HT1080 (cell line): ENCODE results near the gene NR1I3. TPM values are rescaled to one million over a fixed set of nuclear protein-coding genes. Genes with fewer than 3 reads are reported as not detected.
"Not testable (repeated sequence)": the region's sequence is repeated elsewhere in the genome, so short reads cannot be mapped to it uniquely, and the experiment has no call there.

Experiments used
- DNase-seq: peaks from one replicate; pipeline ENCODE4 v3.0.0-alpha.2; 2015; ENCODE audit warnings: low read depth
- total RNA-seq: library from RNA; depleted of rRNA; stranded (reverse); fragments of >200 nt; shearing (Covaris generic); gene quantifications from 2 replicates; pipeline ENCODE4 v1.2.3, GENCODE V29; 2014

Gene NR1I3
- total RNA-seq, 1 experiment from 2014 or later, result not detected

DNA sequence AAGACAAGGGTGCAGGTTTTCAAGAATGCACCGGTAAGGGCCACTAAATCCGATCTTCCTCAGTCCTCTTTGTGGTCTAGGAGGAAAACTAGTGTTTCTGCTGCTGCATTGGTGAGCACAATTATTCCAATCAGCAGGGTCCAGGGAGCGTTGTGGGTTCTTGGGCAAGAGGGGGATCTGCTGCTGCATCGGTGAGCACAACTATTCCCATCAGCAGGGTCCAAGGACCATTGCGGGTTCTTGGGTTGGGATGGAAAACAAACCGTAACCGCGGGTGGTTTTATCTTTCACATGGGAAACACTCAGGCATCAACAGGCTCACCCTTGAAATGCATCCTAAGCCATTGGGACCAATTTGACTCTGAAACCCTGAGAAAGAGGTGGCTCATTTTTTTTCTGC lies 13.6 kb upstream of the NR1I3 start:
- DNase-seq, result no peak

DNA sequence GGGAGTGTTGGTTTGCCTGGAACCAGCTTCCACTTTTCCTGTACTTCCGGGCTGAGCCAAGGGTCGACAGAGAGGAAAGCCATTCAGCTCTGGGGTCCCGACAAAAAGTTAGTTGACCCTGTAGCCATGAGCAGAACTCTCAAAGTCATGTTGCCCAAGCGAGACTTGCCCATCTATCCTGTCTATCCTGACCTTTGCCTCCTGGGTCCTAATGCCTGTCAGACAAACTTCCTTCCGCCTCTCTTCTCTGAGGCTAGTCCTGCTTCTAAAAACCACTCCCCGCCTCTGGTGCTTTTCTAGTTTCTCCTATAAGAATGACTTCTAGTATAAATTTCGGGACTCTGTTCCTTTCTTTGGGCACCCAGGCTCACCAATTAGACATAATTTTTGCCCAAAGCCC lies 12.8 kb upstream of the NR1I3 start:
- no peak for DNase-seq

DNA sequence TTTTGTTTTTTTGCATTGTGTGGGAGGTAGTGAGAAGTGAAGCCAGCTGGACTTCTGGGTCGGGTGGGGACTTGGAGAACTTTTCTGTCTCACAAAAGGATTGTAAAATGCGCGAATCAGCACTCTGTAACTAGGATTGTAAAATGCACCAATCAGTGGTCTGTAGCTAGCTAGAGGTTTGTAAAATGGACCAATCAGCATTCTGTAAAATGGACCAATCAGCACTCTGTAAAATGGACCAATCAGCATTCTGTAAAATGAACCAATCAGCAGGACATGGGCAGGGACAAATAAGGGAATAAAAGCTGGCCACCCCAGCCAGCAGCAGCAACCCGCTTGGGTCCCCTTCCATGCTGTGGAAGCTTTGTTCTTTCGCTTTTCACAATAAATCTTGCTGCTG lies 12.1 kb upstream of the NR1I3 start:
- not testable (repeated sequence) for DNase-seq

DNA sequence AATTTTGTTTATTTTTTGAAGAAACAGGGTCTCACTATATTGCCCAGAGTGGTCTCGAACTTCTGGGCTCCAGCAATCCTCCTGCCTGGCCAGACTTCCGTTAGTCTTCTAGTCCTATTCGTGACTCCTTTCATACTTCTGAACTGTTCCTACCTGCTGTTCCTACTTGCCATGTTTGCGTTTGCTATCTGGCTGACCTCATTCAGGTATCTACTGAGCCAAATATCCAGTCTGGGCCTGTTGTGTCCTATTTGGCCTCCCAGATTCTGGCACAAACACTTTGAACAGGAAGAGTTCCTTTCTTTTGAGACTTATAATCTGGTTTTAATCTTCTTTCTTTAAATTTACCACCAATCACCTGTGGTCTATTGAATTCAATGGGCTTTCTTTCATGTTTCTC lies 6.9 kb upstream of the NR1I3 start:
- no peak for DNase-seq

DNA sequence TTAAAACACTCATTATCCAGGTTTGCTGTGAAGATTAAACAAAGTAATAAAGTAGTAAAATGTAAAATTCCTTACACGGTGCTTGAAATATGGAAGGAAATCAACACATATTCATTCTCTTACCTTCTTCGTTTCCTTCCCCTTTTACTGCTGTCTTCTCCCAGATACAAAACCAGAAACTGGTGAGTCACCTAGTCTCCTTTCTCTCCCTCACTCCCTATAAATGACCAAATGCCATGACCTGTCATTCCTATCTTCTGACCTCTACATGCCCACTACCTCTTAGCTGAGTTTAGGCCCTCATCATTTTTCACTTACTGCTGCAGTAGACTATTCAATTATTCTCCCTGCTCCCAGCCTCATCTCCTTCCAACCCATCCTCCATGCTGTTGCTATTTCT lies 4.3 kb upstream of the NR1I3 start:
- peak; percentile 34 for DNase-seq

DNA sequence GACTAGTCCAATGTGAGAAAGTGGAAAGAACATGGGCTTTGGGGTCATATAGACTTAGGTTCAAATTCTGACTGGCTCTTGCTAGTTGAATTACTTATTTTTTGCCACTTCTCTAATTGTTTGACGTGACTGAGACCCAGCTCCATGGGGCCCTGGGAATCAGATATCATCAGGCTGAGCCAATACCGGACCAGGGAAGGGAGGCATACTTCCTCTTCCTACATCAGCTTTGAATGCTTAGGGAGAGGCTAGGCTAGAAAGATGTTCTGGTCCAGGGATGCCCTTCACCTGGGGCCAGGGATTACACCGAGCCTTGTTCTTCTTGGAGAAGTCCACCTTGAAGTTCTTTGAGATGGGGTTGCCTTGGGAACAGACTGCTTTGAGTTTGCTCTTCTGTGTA lies 3.7 kb upstream of the NR1I3 start:
- DNase-seq, result no peak

DNA sequence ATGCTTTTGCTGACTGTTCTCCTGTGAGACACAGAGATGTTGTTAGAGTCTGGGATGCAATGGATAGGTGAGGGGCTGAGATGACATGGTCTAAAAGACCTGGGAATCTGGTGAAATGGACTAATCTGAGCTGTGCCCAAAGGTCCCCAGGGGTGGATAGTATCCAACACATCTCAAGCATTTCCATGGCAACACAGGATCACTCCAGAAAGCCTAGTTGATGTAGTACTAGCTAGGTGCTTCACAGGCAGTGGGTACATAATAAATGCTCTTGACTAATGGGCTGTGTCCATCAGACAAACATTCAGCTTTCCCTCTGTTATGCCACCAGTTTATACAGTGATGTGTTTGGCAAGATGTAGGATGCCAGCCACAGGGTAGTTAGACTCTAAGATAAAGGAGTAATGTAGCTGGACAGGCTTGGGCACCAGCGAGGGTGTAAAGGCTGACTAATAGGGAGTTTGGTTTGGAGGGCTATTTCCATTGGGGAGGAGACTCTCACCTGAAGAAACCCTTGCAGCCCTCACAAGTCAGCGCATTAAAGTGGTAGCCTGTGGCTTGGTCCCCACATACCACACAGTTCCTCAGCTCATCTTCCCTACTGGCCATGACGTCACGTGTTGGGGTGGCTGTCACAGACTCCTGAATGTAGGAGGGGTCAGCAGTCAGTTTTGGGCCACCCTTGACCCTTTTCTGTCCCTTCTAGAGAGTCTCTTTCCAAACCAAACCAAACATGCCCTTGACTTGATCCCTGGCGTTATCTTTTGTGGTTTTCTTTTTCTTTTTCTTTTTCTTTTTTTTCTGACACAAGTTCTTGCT lies 1.8 kb downstream of the NR1I3 start:
- DNase-seq, result no peak

DNA sequence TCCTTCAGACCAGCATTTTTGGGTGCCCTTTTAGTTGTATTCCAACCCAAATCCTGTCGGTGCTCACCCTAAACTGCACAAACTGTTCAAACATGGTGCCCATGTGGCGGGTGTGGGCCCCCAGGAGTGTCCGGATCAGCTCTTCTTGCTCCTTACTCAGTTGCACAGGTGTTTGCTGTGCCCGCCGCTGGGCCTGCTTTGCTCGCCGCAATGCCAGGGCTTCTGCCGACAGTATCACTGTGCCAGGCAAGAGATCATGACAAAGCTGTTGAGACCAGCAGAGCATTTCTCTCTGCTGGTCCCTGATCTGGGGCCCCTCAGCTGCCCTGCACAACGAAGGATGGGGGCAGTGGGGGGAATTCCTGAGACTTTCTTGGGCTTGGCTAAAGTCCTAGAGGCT lies 4.9 kb downstream of the NR1I3 start:
- DNase-seq, result no peak

DNA sequence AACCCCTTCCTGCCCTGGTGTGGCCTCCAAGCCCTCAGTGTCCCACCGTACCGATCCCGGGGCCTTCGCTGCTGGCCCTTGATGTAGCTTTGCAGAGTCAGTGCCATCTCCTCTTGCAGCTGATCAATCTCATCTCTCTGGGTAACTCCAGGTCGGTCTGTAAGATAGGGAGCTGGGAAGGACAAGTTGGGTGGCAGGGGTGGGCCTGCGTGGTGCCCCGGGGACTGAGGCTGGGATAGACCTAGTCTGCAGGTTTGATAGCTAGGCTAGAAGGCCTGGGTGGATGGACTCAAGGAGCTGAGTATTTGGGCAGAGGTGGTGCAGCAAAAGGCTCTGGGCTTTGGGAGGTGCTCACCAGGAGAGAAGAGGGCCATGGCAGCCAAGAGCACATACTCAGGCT lies 7.2 kb downstream of the NR1I3 start:
- no peak for DNase-seq

DNA sequence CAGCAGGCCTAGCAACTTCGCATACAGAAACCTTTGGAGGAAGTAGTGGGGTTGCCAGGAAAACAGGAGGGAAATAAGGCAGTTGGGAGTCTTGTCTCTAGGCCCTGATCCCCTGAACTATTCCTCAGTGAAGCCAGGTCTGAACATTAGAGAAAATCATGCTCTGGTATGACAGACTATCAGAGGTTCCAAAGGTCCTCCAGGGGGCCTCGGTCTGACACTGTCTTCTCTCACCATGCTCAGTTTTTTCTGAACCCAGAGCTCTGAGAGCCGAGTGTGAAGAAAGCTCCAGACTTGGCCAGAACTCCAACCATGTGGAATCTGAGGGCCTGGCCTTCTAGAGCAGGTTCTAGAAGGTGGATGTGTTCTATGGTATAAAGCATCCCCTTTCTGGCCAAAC lies 8.1 kb downstream of the NR1I3 start:
- DNase-seq, result no peak

DNA sequence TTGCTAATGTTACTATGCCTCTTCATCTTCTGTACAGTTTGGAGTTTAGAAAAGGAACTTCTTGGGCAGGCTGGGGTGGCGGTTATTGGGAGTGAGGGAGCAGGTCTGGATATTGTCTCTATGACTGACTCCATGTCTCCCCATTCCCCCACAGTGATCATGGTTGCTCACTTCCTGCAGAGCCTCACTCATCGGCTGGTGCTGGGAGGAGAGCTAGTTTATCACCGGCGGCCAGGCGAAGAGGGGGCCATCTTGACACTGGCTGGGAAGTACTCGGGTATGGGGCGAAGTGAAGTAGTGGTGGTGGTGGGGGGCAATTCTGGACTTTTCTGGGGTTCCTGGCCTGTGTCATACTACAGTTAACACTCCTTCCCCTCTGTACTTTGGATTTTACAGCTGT lies 10.0 kb downstream of the NR1I3 start:
- no peak for DNase-seq

DNA sequence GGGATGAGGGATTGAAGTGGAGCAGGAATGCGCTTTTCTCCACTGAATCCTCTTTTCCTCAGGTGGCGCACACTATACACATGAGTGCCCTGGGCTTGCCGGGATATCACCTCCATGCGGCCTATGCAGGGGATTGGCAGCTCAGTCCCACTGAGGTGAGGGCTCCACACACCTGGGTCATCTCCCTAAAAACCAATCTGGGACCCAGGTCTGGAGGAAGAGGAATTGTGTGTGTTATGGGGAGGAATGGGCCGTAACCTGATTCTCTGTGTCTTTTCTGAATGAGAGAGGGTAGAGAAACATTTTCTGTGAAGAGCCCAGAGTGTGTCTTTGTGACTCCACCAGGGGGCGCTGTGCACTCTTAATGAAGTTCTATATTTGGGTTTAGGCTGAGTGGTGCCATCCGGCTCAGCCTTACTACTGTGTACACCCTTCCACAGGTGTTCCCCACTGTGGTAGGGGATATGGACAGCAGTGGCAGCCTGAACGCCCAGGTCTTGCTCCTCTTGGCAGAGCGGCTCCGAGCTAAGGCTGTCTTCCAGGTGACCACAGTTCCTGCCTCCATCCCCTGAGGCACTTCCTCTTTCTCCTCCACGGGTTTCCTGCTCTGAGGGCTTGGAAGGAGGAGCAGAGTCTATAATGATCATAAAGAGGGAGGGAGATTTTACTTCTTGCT lies 10.7 kb downstream of the NR1I3 start:
- DNase-seq, result peak; percentile 66

DNA sequence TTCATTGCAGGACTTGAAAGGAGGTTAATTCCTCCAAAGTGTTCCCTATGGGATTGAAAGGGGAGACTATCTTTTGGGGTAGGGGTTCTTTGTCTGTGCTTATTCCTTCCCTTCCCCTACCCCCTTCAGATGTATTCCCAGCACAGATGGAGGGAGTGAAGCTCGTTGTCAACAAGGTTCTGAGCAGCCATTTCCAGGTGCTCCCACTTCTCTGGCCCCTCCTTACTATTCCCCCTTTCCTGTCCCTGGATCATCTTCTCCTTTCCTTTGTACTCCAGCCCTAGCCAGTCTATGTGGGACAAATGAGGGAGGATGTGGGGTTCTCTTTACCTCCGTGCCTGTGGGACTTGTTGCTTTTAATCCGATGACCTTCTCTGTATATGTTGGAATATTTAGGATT lies 11.2 kb downstream of the NR1I3 start:
- DNase-seq, result no peak

DNA sequence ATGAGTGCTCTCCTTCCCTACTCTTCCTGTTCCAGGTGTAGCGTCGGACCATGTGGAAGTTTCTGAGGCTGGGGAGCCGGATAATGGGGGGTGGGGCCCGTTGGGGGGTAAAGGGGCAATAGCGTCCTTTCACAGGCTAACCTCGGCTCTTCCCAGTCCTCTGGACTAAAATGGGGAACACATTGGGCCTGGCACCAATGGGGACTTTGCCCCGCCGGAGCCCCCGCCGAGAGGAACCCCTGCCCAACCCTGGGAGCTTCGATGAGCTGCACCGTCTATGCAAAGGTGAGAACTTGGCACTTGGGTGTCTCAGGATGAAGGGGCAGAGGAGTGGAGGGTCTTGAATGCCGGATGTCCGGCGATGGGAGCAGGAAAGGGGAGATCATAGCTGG lies 11.7 kb downstream of the NR1I3 start:
- no peak for DNase-seq

DNA sequence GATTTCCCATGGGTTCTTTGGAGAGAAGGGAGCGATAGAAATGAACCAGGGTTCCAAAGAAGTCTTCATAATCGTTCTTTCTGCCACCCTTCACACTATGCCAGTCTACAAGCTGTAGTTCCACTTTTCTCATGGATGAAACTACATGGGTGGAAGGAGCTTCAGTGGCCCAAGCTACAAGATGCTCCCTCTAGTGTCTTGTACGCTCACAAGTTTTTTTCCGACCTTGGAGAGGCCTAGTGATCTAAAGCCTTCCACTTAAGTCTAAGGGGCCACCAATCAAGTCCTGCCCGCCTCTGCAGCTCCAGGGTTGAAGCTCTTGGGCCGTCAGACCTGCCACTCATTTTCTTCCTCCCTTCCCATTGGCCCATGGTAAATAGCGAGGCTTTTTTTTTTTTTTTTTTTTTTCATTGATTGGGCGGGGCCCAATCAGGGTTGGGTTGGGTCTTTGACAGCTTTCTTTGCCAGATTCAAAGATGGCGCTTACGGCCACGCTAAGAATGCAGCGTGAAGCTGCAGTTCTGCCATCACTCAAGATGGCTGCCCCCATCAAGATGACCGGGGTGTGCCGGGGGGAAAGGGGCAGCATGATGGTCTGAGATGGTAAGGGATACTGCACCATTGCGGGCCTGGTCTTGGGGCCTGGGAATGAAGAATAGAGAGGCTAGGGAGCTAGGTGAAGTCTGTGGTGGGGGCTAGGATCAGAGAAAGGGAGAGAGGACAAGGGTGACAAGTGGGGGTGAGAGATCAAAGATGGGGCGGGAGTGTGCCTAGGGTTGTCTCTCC lies 12.3 kb downstream of the NR1I3 start, which contains the start of gene TOMM40L:
Gene TOMM40L (plus strand): TSS at position 527 of the 786 bp plus-strand sequence. CDS start 430 bp downstream, outside the sequence.
- DNase-seq, result peak; percentile 100

DNA sequence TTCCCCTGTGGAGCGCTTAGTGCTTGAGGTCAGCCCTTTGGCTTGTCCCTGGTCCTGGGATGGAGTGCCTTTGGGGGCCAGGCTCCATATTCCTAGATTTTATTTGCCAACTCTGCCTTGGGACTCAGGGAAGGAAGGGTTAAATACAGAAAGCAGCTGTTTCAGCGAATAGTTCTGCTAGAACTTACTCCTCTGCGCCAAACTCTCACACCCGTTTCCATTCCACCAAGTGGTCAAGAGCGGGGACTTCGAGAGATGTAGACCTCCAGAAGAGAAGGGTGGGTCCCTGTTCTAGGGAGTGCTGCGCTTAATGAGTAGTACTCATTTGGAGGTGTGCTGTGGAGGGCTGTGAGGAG lies 12.8 kb downstream of the NR1I3 start:
- no peak for DNase-seq

DNA sequence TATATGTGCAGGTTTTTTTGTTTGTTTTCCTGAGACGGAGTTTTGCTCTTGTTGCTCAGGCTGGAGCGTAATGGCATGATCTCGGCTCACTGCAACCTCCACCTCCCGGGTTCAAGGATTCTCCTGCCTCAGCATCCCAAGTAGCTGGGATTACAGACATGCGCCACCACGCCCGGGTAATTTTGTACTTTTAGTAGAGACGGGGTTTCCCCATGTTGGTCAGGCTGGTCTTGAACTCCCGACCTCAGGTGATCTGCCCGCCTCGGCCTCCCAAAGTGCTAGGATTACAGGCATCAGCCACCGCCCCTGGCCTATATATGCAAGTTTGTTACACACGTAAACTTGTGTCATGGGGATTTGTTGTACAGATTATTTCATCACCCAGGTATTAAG lies 13.3 kb downstream of the NR1I3 start:
- DNase-seq, result not testable (repeated sequence)

DNA sequence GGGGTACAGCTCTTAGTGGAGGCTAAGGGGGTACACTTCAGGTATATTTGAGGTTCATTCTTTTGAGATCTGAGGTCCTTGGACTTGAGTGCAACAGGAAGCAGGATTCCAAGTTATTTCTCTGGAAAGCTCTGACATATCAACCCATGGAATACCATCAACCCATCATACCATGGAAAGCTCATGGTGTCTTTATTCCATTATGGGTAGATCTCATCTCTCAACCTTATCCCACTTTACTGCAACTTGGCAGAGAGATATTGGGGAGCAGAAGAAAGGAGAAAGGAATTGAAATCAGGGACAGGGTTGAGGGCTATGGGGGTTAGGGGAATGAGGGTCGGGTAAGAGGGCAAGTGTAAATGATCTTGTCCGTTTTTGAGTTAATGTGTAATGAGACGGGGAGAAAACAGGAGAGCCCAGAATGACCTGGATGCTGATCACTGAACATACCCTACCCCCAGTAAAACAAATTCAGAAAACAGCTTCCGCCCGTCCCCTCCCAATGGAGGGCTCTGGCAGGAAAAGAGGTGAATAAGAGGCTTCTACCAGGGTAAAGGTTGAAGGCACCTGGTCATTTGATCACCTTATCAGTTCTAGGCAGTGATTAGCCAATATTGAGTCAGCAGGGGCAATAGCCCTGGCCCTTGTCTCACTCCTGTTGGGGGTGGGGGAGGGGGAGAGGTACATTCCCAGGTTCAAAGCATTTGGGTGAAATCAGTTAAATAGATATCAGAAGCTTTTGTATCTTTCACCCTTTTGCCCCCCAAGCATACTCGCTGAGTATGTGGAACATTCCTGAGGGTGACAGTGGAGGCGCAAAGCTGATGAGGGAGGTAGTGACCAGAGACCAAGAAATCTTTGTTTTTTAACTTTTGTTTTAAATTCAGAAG lies 14.0 kb downstream of the NR1I3 start:
- DNase-seq, result no peak

DNA sequence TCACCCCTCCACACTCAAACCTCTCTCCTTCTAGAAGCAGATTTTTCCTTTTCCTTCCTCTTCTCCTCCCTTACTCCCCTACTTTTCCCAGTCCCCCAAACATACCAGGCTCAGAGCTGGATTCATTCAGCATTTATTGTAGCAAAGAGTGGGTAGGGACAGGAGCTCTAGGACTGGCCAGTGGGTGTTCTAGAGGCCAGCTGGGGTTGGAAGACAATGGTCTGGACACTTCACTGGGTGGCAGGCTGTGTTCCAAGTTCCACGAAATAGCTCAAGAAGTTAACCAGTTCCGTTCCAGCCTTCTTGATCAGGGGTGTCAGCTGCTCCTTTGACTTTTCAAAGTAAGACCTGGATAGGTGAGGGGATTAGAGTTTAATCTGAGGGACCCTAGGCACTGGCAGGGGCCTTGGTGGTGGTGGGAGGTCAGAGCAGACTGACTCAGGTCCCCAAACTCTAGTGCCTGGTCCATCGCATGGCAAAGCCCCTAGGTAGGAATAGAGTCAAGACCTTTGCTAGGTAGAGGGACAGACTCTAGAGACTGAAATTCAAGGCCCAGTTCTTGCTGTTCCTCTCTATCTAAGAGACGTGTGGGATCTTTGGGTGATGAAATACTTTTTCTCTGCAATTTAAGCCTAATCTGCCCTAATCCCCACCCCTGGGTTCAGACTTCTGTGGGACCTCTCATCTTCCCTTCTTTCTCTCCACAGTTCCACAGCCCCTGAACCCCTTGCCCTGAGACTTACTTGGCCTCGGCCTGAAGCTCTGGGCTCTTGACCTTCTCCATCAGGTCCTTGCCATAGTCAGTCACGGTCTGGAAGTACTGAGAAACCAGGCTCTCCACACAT lies 15.6 kb downstream of the NR1I3 start:
- DNase-seq, result no peak

DNA sequence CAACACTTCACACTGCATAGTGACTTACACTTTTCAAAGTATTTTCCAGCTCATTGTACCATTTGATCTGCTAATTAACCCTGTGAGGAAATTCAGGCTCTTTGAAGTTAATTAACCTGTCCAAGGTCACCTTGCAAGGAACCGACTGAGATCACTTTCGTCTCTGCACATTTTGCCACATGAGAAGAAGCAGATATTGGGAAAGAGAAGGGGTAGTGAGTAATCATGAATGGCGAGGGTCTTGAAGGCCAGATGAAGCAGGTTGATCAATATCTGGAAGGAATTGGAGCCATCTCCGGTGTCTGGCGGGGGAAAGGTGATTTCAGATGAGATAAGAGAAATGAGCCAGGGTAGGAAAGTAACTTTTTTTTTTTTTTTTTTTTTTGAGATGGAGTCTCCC lies 18.0 kb downstream of the NR1I3 start:
- no peak for DNase-seq
